ENCODE results near the gene BBS9. TPM values are rescaled to one million over a fixed set of nuclear protein-coding genes. Genes with fewer than 3 reads are reported as not detected.
A peak's percentile ranks its signal among the peaks of the same experiment; 100 is the strongest.

Gene BBS9
- total RNA-seq, 1 donor, result 33.3 TPM

GRCh38 chr7:33495207-33495606 is 365.8 kb downstream of the BBS9 start:
- Histone ChIP-seq H3K4me2 (ENCODE audit: insufficient read depth, low read length) (peak overlapping the region; percentile 59), H3K4me1 (ENCODE audit: insufficient read depth, low read length) (peaks cover 38% of the 10 kb centered on the region), H3K9me3 (ENCODE audit: low read depth, low read length) (no peaks in the 10 kb centered on the region), H3K36me3 (ENCODE audit: insufficient read depth, low read length) (no peaks in the 10 kb centered on the region), H4K20me1 (ENCODE audit: insufficient read depth, low read length) (no peaks in the 10 kb centered on the region), H3K27me3 (ENCODE audit: insufficient read depth, low read length) (no peaks in the 10 kb centered on the region), H3K27ac (ENCODE audit: low read depth, low read length) (peak overlapping the region; percentile 74), H3K4me3 (ENCODE audit: insufficient read depth, low read length) (peak overlapping the region; percentile 24), H3K79me2 (ENCODE audit: insufficient read depth, low read length) (no peaks in the 10 kb centered on the region), H2AFZ (ENCODE audit: low read length) (no peak overlapping the region)
- TF ChIP-seq CTCF (IDR thresholded peaks at IDR 0.05; ENCODE audit: extremely low read depth, low read depth, low read length), result no peak
- DNase-seq (ENCODE audit: insufficient read length, low spot score, missing footprints), result peak; percentile 62

- no peaks in the 10 kb centered on the region for H3K36me3 ChIP-seq (ENCODE audit: insufficient read depth, low read length)
- no peak for DNase-seq (ENCODE audit: insufficient read length, low spot score, missing footprints)
- no peak overlapping the region for H3K27ac ChIP-seq (ENCODE audit: low read depth, low read length)
- H3K27me3 ChIP-seq (ENCODE audit: insufficient read depth, low read length), result no peaks in the 10 kb centered on the region
- H3K4me1 ChIP-seq (ENCODE audit: insufficient read depth, low read length), result peaks cover 48% of the 10 kb centered on the region
- no peaks in the 10 kb centered on the region for H3K9me3 ChIP-seq (ENCODE audit: low read depth, low read length)
- no peak overlapping the region for H3K4me3 ChIP-seq (ENCODE audit: insufficient read depth, low read length)
- H3K4me2 ChIP-seq (ENCODE audit: insufficient read depth, low read length), result no peak overlapping the region
- no peak for TF ChIP-seq CTCF (IDR thresholded peaks at IDR 0.05; ENCODE audit: extremely low read depth, low read depth, low read length)
- H3K79me2 ChIP-seq (ENCODE audit: insufficient read depth, low read length), result no peaks in the 10 kb centered on the region
- no peaks in the 10 kb centered on the region for H4K20me1 ChIP-seq (ENCODE audit: insufficient read depth, low read length)
- no peak overlapping the region for H2AFZ ChIP-seq (ENCODE audit: low read length)
Measured at GRCh38 chr7:33497051-33497450, 367.7 kb downstream of the BBS9 start.

- H2AFZ ChIP-seq (ENCODE audit: low read length), result no peak overlapping the region
Measured at GRCh38 chr7:33500703-33501701, 371.6 kb downstream of the BBS9 start.

More at GRCh38 chr7:33500703-33501701, 371.6 kb downstream of the BBS9 start:
- no peaks in the 10 kb centered on the region for H3K9me3 ChIP-seq (ENCODE audit: low read depth, low read length)
- H3K79me2 ChIP-seq (ENCODE audit: insufficient read depth, low read length), result no peaks in the 10 kb centered on the region
- no peak overlapping the region for H3K27ac ChIP-seq (ENCODE audit: low read depth, low read length)
- TF ChIP-seq CTCF (IDR thresholded peaks at IDR 0.05; ENCODE audit: extremely low read depth, low read depth, low read length), result no peak
- H3K4me3 ChIP-seq (ENCODE audit: insufficient read depth, low read length), result no peak overlapping the region
- no peaks in the 10 kb centered on the region for H4K20me1 ChIP-seq (ENCODE audit: insufficient read depth, low read length)
- H3K4me1 ChIP-seq (ENCODE audit: insufficient read depth, low read length), result peaks cover 27% of the 10 kb centered on the region
- H3K36me3 ChIP-seq (ENCODE audit: insufficient read depth, low read length), result no peaks in the 10 kb centered on the region
- no peak overlapping the region for H3K4me2 ChIP-seq (ENCODE audit: insufficient read depth, low read length)
- no peaks in the 10 kb centered on the region for H3K27me3 ChIP-seq (ENCODE audit: insufficient read depth, low read length)
- DNase-seq (ENCODE audit: insufficient read length, low spot score, missing footprints), result no peak
